Spleen (tissue), 7 donors: ENCODE measurements around the gene CLMN.

Experiments
- CTCF ChIP-seq, 11 experiments: fragments of 200-600 bp in 7 of 11; fragments of 450-650 bp in 4 of 11; sonication (generic) in 4 of 11; IDR thresholded peaks in 8 of 11; conservative IDR thresholded peaks in 3 of 11; 1 replicate in 7 of 11; 2 replicates in 4 of 11; pipeline versions ENCODE4 v1.4.0 to v1.8.0; 2016 to 2021; ENCODE audit warnings: antibody characterized with exemption in 11 of 11, inconsistent platforms in 4 of 11, mild to moderate bottlenecking in 1 of 11
- POLR2A ChIP-seq, 3 donors: fragments of 450-650 bp; IDR thresholded peaks; one replicate each; pipeline ENCODE4 v1.5.1; 2017; ENCODE audit warnings: antibody characterized with exemption in 3 of 3, mild to moderate bottlenecking in 1 of 3
- POLR2AphosphoS5 ChIP-seq, 3 donors: sonication (generic); formaldehyde crosslinking; IDR thresholded peaks; one replicate each; pipeline ENCODE4 v1.5.1; 2017; ENCODE audit warnings: antibody characterized with exemption in 3 of 3
- donor health status: DM: no; HTN: no; CAD: no; lungs with moderate emphysema.
- donor health status: DM: no; HTN: no; CAD: no.
- donor health status: DM: no; HTN: no; CAD: no.

GRCh38 chr14:95190857-95191256, 128.9 kb downstream of the CLMN start:
- no peak for TF ChIP-seq CTCF (IDR thresholded peaks at IDR 0.05 in 8 of 11, conservative IDR thresholded peaks at IDR 0.05 in 3 of 11)
- no peak for TF ChIP-seq POLR2A (IDR thresholded peaks at IDR 0.05)
- TF ChIP-seq POLR2AphosphoS5 (IDR thresholded peaks at IDR 0.05) = no peak
